ENCODE results near the gene SCGN.

- TF ChIP-seq CTCF (IDR thresholded peaks at IDR 0.05) (no peak), POLR2A (IDR thresholded peaks at IDR 0.05) (no peak)
Measured at GRCh38 chr6:25608558-25609174, 43.3 kb upstream of the SCGN start.
